ENCODE results near the gene DOCK6. TPM values are rescaled to one million over a fixed set of nuclear protein-coding genes. Genes with fewer than 3 reads are reported as not detected.

Gene DOCK6
- total RNA-seq, 1 experiment from 2014 or later, result 19.4 TPM

GRCh38 chr19:11247934-11248333 is 14.4 kb downstream of the DOCK6 start:
- BruUV-seq (replicated peaks), result no TSS peak
- no peak for DNase-seq (ENCODE audit: low read depth, low spot score)
- H3K9me3 ChIP-seq (ENCODE audit: control insufficient read depth, insufficient read depth, low read depth, low read length), result no peaks in the 10 kb centered on the region
- H3K4me3 ChIP-seq (ENCODE audit: low read depth in 2 of 2, low read length in 2 of 2), result no peak overlapping the region
- no peak overlapping the region for H3K27ac ChIP-seq (ENCODE audit: low read length)
- POLR2A ChIA-PET, result no interaction called here
- in situ Hi-C loops (cut with HindIII; ENCODE audit: low pct_unique_long_range_greater_than_20kb, low sequenced_read_pairs), result no loop called here
- H3K4me1 ChIP-seq (ENCODE audit: control insufficient read depth, insufficient read depth, low read length), result no peaks in the 10 kb centered on the region; the same call in 1 of the 2 replicates
- no peak for ATAC-seq
- CTCF ChIA-PET, result interaction anchor here (0.6 kb wide), 1 partner anchor 14 kb away, joined by 3 read pairs; no protein-coding TSS in a partner anchor
- no peaks in the 10 kb centered on the region for H3K27me3 ChIP-seq (ENCODE audit: control insufficient read depth, insufficient read depth, low read length)
- intact Hi-C loops (cut with micrococcal nuclease; ENCODE audit: unreplicated experiment), result no loop called here
- no peaks in the 10 kb centered on the region for H3K36me3 ChIP-seq (ENCODE audit: control insufficient read depth, insufficient read depth, low read length)
- TF ChIP-seq, protein P1, sequence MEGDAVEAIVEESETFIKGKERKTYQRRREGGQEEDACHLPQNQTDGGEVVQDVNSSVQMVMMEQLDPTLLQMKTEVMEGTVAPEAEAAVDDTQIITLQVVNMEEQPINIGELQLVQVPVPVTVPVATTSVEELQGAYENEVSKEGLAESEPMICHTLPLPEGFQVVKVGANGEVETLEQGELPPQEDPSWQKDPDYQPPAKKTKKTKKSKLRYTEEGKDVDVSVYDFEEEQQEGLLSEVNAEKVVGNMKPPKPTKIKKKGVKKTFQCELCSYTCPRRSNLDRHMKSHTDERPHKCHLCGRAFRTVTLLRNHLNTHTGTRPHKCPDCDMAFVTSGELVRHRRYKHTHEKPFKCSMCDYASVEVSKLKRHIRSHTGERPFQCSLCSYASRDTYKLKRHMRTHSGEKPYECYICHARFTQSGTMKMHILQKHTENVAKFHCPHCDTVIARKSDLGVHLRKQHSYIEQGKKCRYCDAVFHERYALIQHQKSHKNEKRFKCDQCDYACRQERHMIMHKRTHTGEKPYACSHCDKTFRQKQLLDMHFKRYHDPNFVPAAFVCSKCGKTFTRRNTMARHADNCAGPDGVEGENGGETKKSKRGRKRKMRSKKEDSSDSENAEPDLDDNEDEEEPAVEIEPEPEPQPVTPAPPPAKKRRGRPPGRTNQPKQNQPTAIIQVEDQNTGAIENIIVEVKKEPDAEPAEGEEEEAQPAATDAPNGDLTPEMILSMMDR (IDR thresholded peaks at IDR 0.05), result no peak
- TF ChIP-seq TCF7L2 (IDR thresholded peaks at IDR 0.05; ENCODE audit: low read depth, low read length) (no peak), SIN3A (IDR thresholded peaks at IDR 0.05; ENCODE audit: borderline replicate concordance, insufficient read depth, low read depth, low read length) (no peak), POLR2AphosphoS5 (IDR thresholded peaks at IDR 0.05; ENCODE audit: low read depth, low read length) (no peak)
- TF ChIP-seq, protein P2, sequence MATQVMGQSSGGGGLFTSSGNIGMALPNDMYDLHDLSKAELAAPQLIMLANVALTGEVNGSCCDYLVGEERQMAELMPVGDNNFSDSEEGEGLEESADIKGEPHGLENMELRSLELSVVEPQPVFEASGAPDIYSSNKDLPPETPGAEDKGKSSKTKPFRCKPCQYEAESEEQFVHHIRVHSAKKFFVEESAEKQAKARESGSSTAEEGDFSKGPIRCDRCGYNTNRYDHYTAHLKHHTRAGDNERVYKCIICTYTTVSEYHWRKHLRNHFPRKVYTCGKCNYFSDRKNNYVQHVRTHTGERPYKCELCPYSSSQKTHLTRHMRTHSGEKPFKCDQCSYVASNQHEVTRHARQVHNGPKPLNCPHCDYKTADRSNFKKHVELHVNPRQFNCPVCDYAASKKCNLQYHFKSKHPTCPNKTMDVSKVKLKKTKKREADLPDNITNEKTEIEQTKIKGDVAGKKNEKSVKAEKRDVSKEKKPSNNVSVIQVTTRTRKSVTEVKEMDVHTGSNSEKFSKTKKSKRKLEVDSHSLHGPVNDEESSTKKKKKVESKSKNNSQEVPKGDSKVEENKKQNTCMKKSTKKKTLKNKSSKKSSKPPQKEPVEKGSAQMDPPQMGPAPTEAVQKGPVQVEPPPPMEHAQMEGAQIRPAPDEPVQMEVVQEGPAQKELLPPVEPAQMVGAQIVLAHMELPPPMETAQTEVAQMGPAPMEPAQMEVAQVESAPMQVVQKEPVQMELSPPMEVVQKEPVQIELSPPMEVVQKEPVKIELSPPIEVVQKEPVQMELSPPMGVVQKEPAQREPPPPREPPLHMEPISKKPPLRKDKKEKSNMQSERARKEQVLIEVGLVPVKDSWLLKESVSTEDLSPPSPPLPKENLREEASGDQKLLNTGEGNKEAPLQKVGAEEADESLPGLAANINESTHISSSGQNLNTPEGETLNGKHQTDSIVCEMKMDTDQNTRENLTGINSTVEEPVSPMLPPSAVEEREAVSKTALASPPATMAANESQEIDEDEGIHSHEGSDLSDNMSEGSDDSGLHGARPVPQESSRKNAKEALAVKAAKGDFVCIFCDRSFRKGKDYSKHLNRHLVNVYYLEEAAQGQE (IDR thresholded peaks at IDR 0.05; ENCODE audit: insufficient read depth in 1 of 2, low read depth in 2 of 2, low read length in 1 of 2), result no peak

DNA sequence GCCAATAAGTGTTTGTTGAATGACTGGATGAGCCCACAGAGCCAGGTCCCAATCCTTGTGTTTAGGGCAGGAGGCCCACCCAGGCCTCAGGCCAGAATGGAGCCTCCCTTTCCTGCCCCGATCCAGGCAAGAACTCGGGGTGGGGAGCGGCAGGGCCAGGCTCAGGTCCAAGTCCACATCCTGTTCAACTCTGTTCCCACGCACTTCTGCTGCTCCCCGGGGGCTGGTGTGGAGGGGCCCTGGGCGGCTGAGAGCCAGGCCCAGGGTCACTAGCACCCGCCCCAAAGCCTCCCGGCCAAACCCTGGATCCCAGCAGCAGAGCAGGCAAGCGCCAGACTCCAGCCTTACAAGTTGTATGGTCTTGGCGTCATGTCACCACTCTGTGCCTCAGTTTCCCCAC is 14.9 kb downstream of the DOCK6 start:
- BruUV-seq (replicated peaks), result no TSS peak
- intact Hi-C loops (cut with micrococcal nuclease; ENCODE audit: unreplicated experiment) (no loop called here), in situ Hi-C loops (cut with HindIII; ENCODE audit: low pct_unique_long_range_greater_than_20kb, low sequenced_read_pairs) (no loop called here)
- H3K36me3 ChIP-seq (ENCODE audit: control insufficient read depth, insufficient read depth, low read length), result no peaks in the 10 kb centered on the region
- CTCF ChIA-PET, result no interaction called here
- POLR2A ChIA-PET, result no interaction called here
- no peaks in the 10 kb centered on the region; the same call in 1 of the 2 replicates for H3K4me1 ChIP-seq (ENCODE audit: control insufficient read depth, insufficient read depth, low read length)
- DNase-seq (ENCODE audit: low read depth, low spot score) (no peak), ATAC-seq (no peak)
- no peak overlapping the region for H3K4me3 ChIP-seq (ENCODE audit: low read depth in 2 of 2, low read length in 2 of 2)
- no peaks in the 10 kb centered on the region for H3K27me3 ChIP-seq (ENCODE audit: control insufficient read depth, insufficient read depth, low read length)
- TF ChIP-seq SIN3A (IDR thresholded peaks at IDR 0.05; ENCODE audit: borderline replicate concordance, insufficient read depth, low read depth, low read length) (no peak), POLR2AphosphoS5 (IDR thresholded peaks at IDR 0.05; ENCODE audit: low read depth, low read length) (no peak), TCF7L2 (IDR thresholded peaks at IDR 0.05; ENCODE audit: low read depth, low read length) (no peak)
- TF ChIP-seq, protein P2 (IDR thresholded peaks at IDR 0.05; ENCODE audit: insufficient read depth in 1 of 2, low read depth in 2 of 2, low read length in 1 of 2), result no peak
- TF ChIP-seq, protein P1 (IDR thresholded peaks at IDR 0.05), result no peak
- no peaks in the 10 kb centered on the region for H3K9me3 ChIP-seq (ENCODE audit: control insufficient read depth, insufficient read depth, low read depth, low read length)
- no peak overlapping the region for H3K27ac ChIP-seq (ENCODE audit: low read length)
